ENCODE measurements around the gene GRID1.

GRID1 gene

GRCh38 chr10:85580585-85580984, 786.0 kb downstream of the GRID1 start:
- no peak overlapping the region for H3K4me3 ChIP-seq (replicated peaks in 1 of 2; ENCODE audit: low read depth in 2 of 2, low read length in 2 of 2)

GRCh38 chr10:85578860-85579259, 787.7 kb downstream of the GRID1 start:
- TF ChIP-seq CTCF (IDR thresholded peaks at IDR 0.05; ENCODE audit: low read depth, low read length): no peak
- no peak for DNase-seq (ENCODE audit: low read depth in 2 of 2)
- H3K4me3 ChIP-seq (replicated peaks in 1 of 2; ENCODE audit: low read depth in 2 of 2, low read length in 2 of 2): no peak overlapping the region

More at GRCh38 chr10:85580585-85580984, 786.0 kb downstream of the GRID1 start:
- DNase-seq (ENCODE audit: low read depth in 2 of 2): no peak
- no peak for TF ChIP-seq CTCF (IDR thresholded peaks at IDR 0.05; ENCODE audit: low read depth, low read length)

- DNase-seq (ENCODE audit: low read depth in 2 of 2): no peak
- TF ChIP-seq CTCF (IDR thresholded peaks at IDR 0.05; ENCODE audit: low read depth, low read length): no peak
- H3K4me3 ChIP-seq (replicated peaks in 1 of 2; ENCODE audit: low read depth in 2 of 2, low read length in 2 of 2): no peak overlapping the region
Observed at GRCh38 chr10:85575441-85575840, 791.2 kb downstream of the GRID1 start.

- DNase-seq (ENCODE audit: low read depth in 2 of 2): no peak
- TF ChIP-seq CTCF (IDR thresholded peaks at IDR 0.05; ENCODE audit: low read depth, low read length): no peak
- H3K4me3 ChIP-seq (replicated peaks in 1 of 2; ENCODE audit: low read depth in 2 of 2, low read length in 2 of 2): no peak overlapping the region
Observed at GRCh38 chr10:85570871-85571270, 795.7 kb downstream of the GRID1 start.

GRCh38 chr10:85565381-85565780, 801.2 kb downstream of the GRID1 start:
- no peak for DNase-seq (ENCODE audit: low read depth in 2 of 2)
- no peak for TF ChIP-seq CTCF (IDR thresholded peaks at IDR 0.05; ENCODE audit: low read depth, low read length)
- no peak overlapping the region for H3K4me3 ChIP-seq (replicated peaks in 1 of 2; ENCODE audit: low read depth in 2 of 2, low read length in 2 of 2)

- no peak for DNase-seq (ENCODE audit: low read depth in 2 of 2)
- H3K4me3 ChIP-seq (replicated peaks in 1 of 2; ENCODE audit: low read depth in 2 of 2, low read length in 2 of 2): no peak overlapping the region
- TF ChIP-seq CTCF (IDR thresholded peaks at IDR 0.05; ENCODE audit: low read depth, low read length): no peak
Observed at GRCh38 chr10:85558533-85558932, 808.1 kb downstream of the GRID1 start.

GRCh38 chr10:85557706-85558105, 808.9 kb downstream of the GRID1 start:
- DNase-seq (ENCODE audit: low read depth in 2 of 2): no peak
- no peak for TF ChIP-seq CTCF (IDR thresholded peaks at IDR 0.05; ENCODE audit: low read depth, low read length)
- no peak overlapping the region for H3K4me3 ChIP-seq (replicated peaks in 1 of 2; ENCODE audit: low read depth in 2 of 2, low read length in 2 of 2)
